22Rv1 (cell line): Measurements from ENCODE around the gene CAMK1D.

Experiments
- H3K27ac ChIP-seq: fragments of 450-650 bp; 2 replicates; pipeline ENCODE4 v1.5.1; 2017
- CTCF ChIP-seq: fragments of 450-650 bp; IDR thresholded peaks from 2 replicates; pipeline ENCODE4 v1.5.1; 2017; ENCODE audit warnings: mild to moderate bottlenecking
- ZFX ChIP-seq: fragments of 450-650 bp; IDR thresholded peaks from 2 replicates; pipeline ENCODE4 v1.6.1; 2017; ENCODE audit warnings: antibody characterized with exemption, borderline replicate concordance

Gene CAMK1D

GRCh38 chr10:12566161-12567115, 217.1 kb downstream of the CAMK1D start:
- H3K27ac ChIP-seq = no peak overlapping the region
- no peak for TF ChIP-seq CTCF
- TF ChIP-seq ZFX = no peak

- TF ChIP-seq CTCF (no peak), ZFX (no peak)
- no peak overlapping the region for H3K27ac ChIP-seq
Observed at GRCh38 chr10:12568391-12569009, 219.2 kb downstream of the CAMK1D start.

- H3K27ac ChIP-seq = no peak overlapping the region
- TF ChIP-seq ZFX (no peak), CTCF (no peak)
Observed at GRCh38 chr10:12572281-12572680, 222.9 kb downstream of the CAMK1D start.

- TF ChIP-seq CTCF = no peak
- TF ChIP-seq ZFX = no peak
- H3K27ac ChIP-seq = no peak overlapping the region
Observed at GRCh38 chr10:12577610-12578009, 228.3 kb downstream of the CAMK1D start.

- H3K27ac ChIP-seq = no peak overlapping the region
- TF ChIP-seq ZFX = no peak
- TF ChIP-seq CTCF = no peak
Observed at GRCh38 chr10:12579954-12580858, 230.9 kb downstream of the CAMK1D start.

- no peak overlapping the region for H3K27ac ChIP-seq
- TF ChIP-seq ZFX = no peak
- TF ChIP-seq CTCF = no peak
Observed at GRCh38 chr10:12583891-12584595, 234.7 kb downstream of the CAMK1D start.
